Common myeloid progenitor, CD34-positive (primary cell): ENCODE measurements around the gene ATAD3A.
"Not testable (repeated sequence)": the region's sequence is repeated elsewhere in the genome, so short reads cannot be mapped to it uniquely, and the experiment has no call there.

Experiments
- CTCF ChIA-PET: fragments of 350-600 bp; sonication (Branson Sonifier 250); formaldehyde crosslinking; loops from one replicate; lab custom pipeline; 2021; ENCODE audit warnings: antibody characterized with exemption; lab: Charles Lee
- POLR2A ChIA-PET: fragments of 350-600 bp; sonication (Branson Sonifier 250); formaldehyde crosslinking; loops from one replicate; lab custom pipeline; 2021; ENCODE audit warnings: antibody characterized with exemption; lab: Charles Lee
- DNase-seq, 3 donors: peaks; one replicate each; pipeline versions ENCODE4 v3.0.0 to v3.0.0-alpha.2; 2013
- H3K27ac ChIP-seq, 2 experiments: 1 replicate in 1 of 2; 2 replicates in 1 of 2; pipeline ENCODE4 v1.7.0; 2013; ENCODE audit warnings: inconsistent platforms in 2 of 2, low read length in 2 of 2, mild to moderate bottlenecking in 2 of 2, low read depth in 1 of 2, moderate library complexity in 1 of 2; ENCODE audit not compliant: severe bottlenecking in 2 of 2, insufficient read depth in 1 of 2, poor library complexity in 1 of 2
- H3K27me3 ChIP-seq, 5 experiments: replicated peaks in 2 of 5; 1 replicate in 3 of 5; 2 replicates in 2 of 5; pipeline versions ENCODE4 v1.6.1 to v1.7.0; 2013; ENCODE audit warnings: low read length in 4 of 5, mild to moderate bottlenecking in 2 of 5, moderate library complexity in 2 of 5, inconsistent platforms in 1 of 5; ENCODE audit not compliant: insufficient read depth in 5 of 5, control insufficient read depth in 4 of 5
- H3K36me3 ChIP-seq, 4 experiments: 1 replicate in 2 of 4; 2 replicates in 2 of 4; pipeline versions ENCODE4 v1.6.1 to v1.7.0; 2013; ENCODE audit warnings: low read length in 3 of 4, control low read depth in 1 of 4, mild to moderate bottlenecking in 1 of 4; ENCODE audit not compliant: control insufficient read depth in 4 of 4, insufficient read depth in 4 of 4
- H3K4me1 ChIP-seq, 4 experiments: 1 replicate in 3 of 4; 2 replicates in 1 of 4; pipeline versions ENCODE4 v1.6.1 to v1.7.1; 2013; ENCODE audit warnings: low read length in 3 of 4, mild to moderate bottlenecking in 3 of 4, control low read depth in 1 of 4, inconsistent platforms in 1 of 4, moderate library complexity in 1 of 4; ENCODE audit not compliant: control insufficient read depth in 4 of 4, insufficient read depth in 4 of 4; ENCODE audit errors: control extremely low read depth in 1 of 4
- H3K4me3 ChIP-seq, 7 experiments: 1 replicate in 4 of 7; 2 replicates in 3 of 7; pipeline versions ENCODE4 v1.5.1 to v1.7.0; 2013; ENCODE audit warnings: mild to moderate bottlenecking in 7 of 7, low read length in 6 of 7, moderate library complexity in 6 of 7, inconsistent platforms in 2 of 7, low read depth in 2 of 7, control low read depth in 1 of 7; ENCODE audit not compliant: insufficient read depth in 4 of 7, control insufficient read depth in 1 of 7; ENCODE audit errors: extremely low read depth in 1 of 7
- H3K9me3 ChIP-seq, 5 experiments: 1 replicate in 4 of 5; 2 replicates in 1 of 5; pipeline versions ENCODE4 v1.6.1 to v1.7.1; 2013; ENCODE audit warnings: low read length in 4 of 5, mild to moderate bottlenecking in 2 of 5, inconsistent platforms in 1 of 5, low read depth in 1 of 5, moderate library complexity in 1 of 5; ENCODE audit not compliant: control insufficient read depth in 4 of 5, insufficient read depth in 2 of 5; ENCODE audit errors: control extremely low read depth in 1 of 5
- WGBS: methylation state at CpG from one replicate; pipeline ENCODE4 v1.1.5; 2013; ENCODE audit not compliant: insufficient coverage; 5-methylcytosine and 5-hydroxymethylcytosine counted together

ATAD3A gene

GRCh38 chr1:1490633-1491230 lies 21.2 kb upstream of the ATAD3A start:
- H3K4me1 ChIP-seq, result no peaks in the 10 kb centered on the region
- H3K36me3 ChIP-seq, result peaks cover 4 to 78% (median 54%) of the 10 kb centered on the region in 4 experiments
- peaks cover 0 to 23% (median 17%) of the 10 kb centered on the region in 5 experiments for H3K9me3 ChIP-seq
- CTCF ChIA-PET, result interaction anchor here (1.4 kb wide), 1 partner anchor 14 kb away, joined by 4 read pairs; no protein-coding TSS in a partner anchor
- 100% methylated on average over 10 of the region's 25 CpGs for WGBS
- H3K4me3 ChIP-seq, result no peak overlapping the region
- POLR2A ChIA-PET, result no interaction called here
- H3K27ac ChIP-seq, result no peak overlapping the region
- H3K27me3 ChIP-seq, result no peaks in the 10 kb centered on the region
- no peak for DNase-seq

GRCh38 chr1:1491601-1492000 lies 20.4 kb upstream of the ATAD3A start:
- peaks cover 0 to 23% (median 17%) of the 10 kb centered on the region in 5 experiments for H3K9me3 ChIP-seq
- H3K36me3 ChIP-seq, result peaks cover 4 to 78% (median 54%) of the 10 kb centered on the region in 4 experiments
- no peak for DNase-seq
- no peak overlapping the region for H3K27ac ChIP-seq
- ChIA-PET CTCF (interaction anchor here (1.9 kb wide), 1 partner anchor 13 kb away, joined by 8 read pairs; no protein-coding TSS in a partner anchor), POLR2A (no interaction called here)
- H3K4me3 ChIP-seq, result no peak overlapping the region
- no peaks in the 10 kb centered on the region for H3K4me1 ChIP-seq
- H3K27me3 ChIP-seq, result no peaks in the 10 kb centered on the region
- 95% methylated on average over 10 of the region's 10 CpGs for WGBS

GRCh38 chr1:1494311-1494710 lies 17.7 kb upstream of the ATAD3A start:
- Histone ChIP-seq H3K36me3 (peaks cover 4 to 57% (median 41%) of the 10 kb centered on the region in 4 experiments), H3K9me3 (peaks cover 0 to 23% (median 17%) of the 10 kb centered on the region in 5 experiments)
- H3K4me3 ChIP-seq, CTCF ChIA-PET, DNase-seq, H3K27ac ChIP-seq, H3K27me3 ChIP-seq, POLR2A ChIA-PET, H3K4me1 ChIP-seq: not testable (repeated sequence)
- WGBS, result 96% methylated on average over 11 of the region's 22 CpGs

GRCh38 chr1:1495461-1495975 lies 16.4 kb upstream of the ATAD3A start:
- H3K27me3 ChIP-seq, DNase-seq, CTCF ChIA-PET, H3K27ac ChIP-seq, H3K4me1 ChIP-seq, H3K4me3 ChIP-seq: not testable (repeated sequence)
- POLR2A ChIA-PET, result interaction anchor here (0.6 kb wide), 1 partner anchor 186 kb away, joined by 3 read pairs; no protein-coding TSS in a partner anchor
- WGBS, result 95% methylated on average over 12 of the region's 18 CpGs
- H3K36me3 ChIP-seq, result peaks cover 4 to 47% (median 33%) of the 10 kb centered on the region in 4 experiments
- peaks cover 0 to 23% (median 17%) of the 10 kb centered on the region in 5 experiments for H3K9me3 ChIP-seq

- POLR2A ChIA-PET, result interaction anchor here (0.6 kb wide), 2 partner anchors 87 to 108 kb away, joined by 3 read pairs; no protein-coding TSS in a partner anchor
- DNase-seq, result peak; percentile 45 to 78 (median 63)
- H3K27me3 ChIP-seq, H3K4me1 ChIP-seq, H3K36me3 ChIP-seq, H3K9me3 ChIP-seq: not testable (repeated sequence)
- Histone ChIP-seq H3K4me3 (peak overlapping the region in 2 of 7 experiments; percentile 20 to 45), H3K27ac (peak overlapping the region in 1 of 2 experiments; percentile 49)
- CTCF ChIA-PET, result interaction anchor here (0.6 to 3.1 kb wide), 13 partner anchors 12 to 382 kb away, joined by 3 to 10 read pairs (median 4); partner anchors contain the start of gene CCNL2
- 44% methylated on average over 9 of the region's 16 CpGs for WGBS
Measured at GRCh38 chr1:1504777-1505365, 7.1 kb upstream of the ATAD3A start.

- H3K4me1 ChIP-seq, POLR2A ChIA-PET, H3K9me3 ChIP-seq, H3K27me3 ChIP-seq, H3K36me3 ChIP-seq: not testable (repeated sequence)
- Histone ChIP-seq H3K27ac (peak overlapping the region in 1 of 2 experiments; percentile 49), H3K4me3 (peak overlapping the region in 2 of 7 experiments; percentile 36 to 45)
- no CpG with 5 or more reads among the region's 22 CpGs for WGBS
- CTCF ChIA-PET, result interaction anchor here (1.0 to 3.1 kb wide), 6 partner anchors 13 to 106 kb away, joined by 4 to 10 read pairs (median 6); partner anchors contain the start of gene CCNL2
- DNase-seq, result peak in 2 of 3 donors; percentile 8 to 14
Measured at GRCh38 chr1:1505366-1505798, 6.6 kb upstream of the ATAD3A start.
